H9 (cell line): Measurements from ENCODE around the gene PMP22. TPM values are rescaled to one million over a fixed set of nuclear protein-coding genes. Genes with fewer than 3 reads are reported as not detected.

Experiments used
- DNase-seq: peaks from one replicate; pipeline ENCODE4 v3.0.0-alpha.2; 2017
- H2AFZ ChIP-seq: one replicate; pipeline ENCODE4 v1.6.1; 2013; ENCODE audit warnings: mild to moderate bottlenecking, low read length, control low read depth, moderate library complexity
- H2AK5ac ChIP-seq: 2 replicates; pipeline ENCODE4 v1.6.1; 2013; ENCODE audit warnings: low read length, control low read depth, mixed read lengths; ENCODE audit not compliant: insufficient read length
- H2BK120ac ChIP-seq: one replicate; pipeline ENCODE4 v1.6.1; 2013; ENCODE audit warnings: low read depth, mild to moderate bottlenecking, low read length, control low read depth, inconsistent platforms; ENCODE audit not compliant: poor library complexity, severe bottlenecking
- H2BK12ac ChIP-seq: 2 replicates; pipeline ENCODE4 v1.6.1; 2013; ENCODE audit warnings: low read length, control low read depth, mixed read lengths, low read depth; ENCODE audit not compliant: insufficient read length
- H2BK15ac ChIP-seq: 2 replicates; pipeline ENCODE4 v1.6.1; 2013; ENCODE audit warnings: low read depth, low read length, control low read depth
- H2BK20ac ChIP-seq: one replicate; pipeline ENCODE4 v1.6.1; 2013; ENCODE audit warnings: low read depth, mild to moderate bottlenecking, low read length, control low read depth, inconsistent platforms; ENCODE audit not compliant: poor library complexity, severe bottlenecking
- H2BK5ac ChIP-seq: 2 replicates; pipeline ENCODE4 v1.6.1; 2013; ENCODE audit warnings: low read length, control low read depth, mixed read lengths; ENCODE audit not compliant: insufficient read length
- H3K14ac ChIP-seq: 2 replicates; pipeline ENCODE4 v1.6.1; 2013; ENCODE audit warnings: low read length, control low read depth; ENCODE audit not compliant: insufficient read depth
- H3K18ac ChIP-seq: 2 replicates; pipeline ENCODE4 v1.6.1; 2013; ENCODE audit warnings: low read depth, mild to moderate bottlenecking, mixed read lengths, low read length, control low read depth; ENCODE audit not compliant: insufficient read length
- H3K23ac ChIP-seq: 2 replicates; pipeline ENCODE4 v1.6.1; 2013; ENCODE audit warnings: low read length, control low read depth, mixed read lengths, low read depth; ENCODE audit not compliant: insufficient read length
- H3K23me2 ChIP-seq: 2 replicates; pipeline ENCODE4 v1.6.1; 2013; ENCODE audit warnings: low read depth, mild to moderate bottlenecking, mixed read lengths, low read length, control low read depth; ENCODE audit not compliant: insufficient read length, poor library complexity, severe bottlenecking
- H3K27ac ChIP-seq: 2 replicates; pipeline ENCODE4 v1.5.1; 2013; ENCODE audit warnings: low read length, control low read depth, mixed read lengths, low read depth; ENCODE audit not compliant: insufficient read length
- H3K27me3 ChIP-seq: 2 replicates; pipeline ENCODE4 v1.6.1; 2013; ENCODE audit warnings: low read length, control low read depth, inconsistent platforms; ENCODE audit not compliant: insufficient read depth
- H3K4ac ChIP-seq: 2 replicates; pipeline ENCODE4 v1.6.1; 2013; ENCODE audit warnings: low read depth, mild to moderate bottlenecking, control low read depth, inconsistent platforms, low read length, moderate library complexity
- H3K4me1 ChIP-seq: 2 replicates; pipeline ENCODE4 v1.6.1; 2013; ENCODE audit warnings: low read length, control low read depth, inconsistent platforms; ENCODE audit not compliant: insufficient read depth
- H3K4me2 ChIP-seq: 2 replicates; pipeline ENCODE4 v1.6.1; 2013; ENCODE audit warnings: low read length, control low read depth, mixed read lengths; ENCODE audit not compliant: insufficient read length, insufficient read depth
- H3K56ac ChIP-seq: 2 replicates; pipeline ENCODE4 v1.6.1; 2013; ENCODE audit warnings: low read depth, mild to moderate bottlenecking, mixed read lengths, low read length, control low read depth; ENCODE audit not compliant: insufficient read length
- H3K79me1 ChIP-seq: 2 replicates; pipeline ENCODE4 v1.6.1; 2013; ENCODE audit warnings: low read depth, mild to moderate bottlenecking, moderate library complexity, low read length, control low read depth, inconsistent platforms; ENCODE audit not compliant: insufficient read depth, poor library complexity, severe bottlenecking
- H3K79me2 ChIP-seq: 2 replicates; pipeline ENCODE4 v1.6.1; 2013; ENCODE audit warnings: low read length, control low read depth, inconsistent platforms; ENCODE audit not compliant: insufficient read depth
- H3K9ac ChIP-seq: 2 replicates; pipeline ENCODE4 v1.6.1; 2013; ENCODE audit warnings: low read length, control low read depth, mixed read lengths; ENCODE audit not compliant: insufficient read length; ENCODE audit errors: extremely low read depth
- H3K9me3 ChIP-seq: one replicate; pipeline ENCODE4 v1.6.1; 2013; ENCODE audit warnings: low read depth, low read length, inconsistent platforms; ENCODE audit not compliant: control insufficient read depth
- H3T11ph ChIP-seq: one replicate; pipeline ENCODE4 v1.6.1; 2013; ENCODE audit warnings: mild to moderate bottlenecking, low read length, control low read depth, inconsistent platforms
- H4K20me1 ChIP-seq: one replicate; pipeline ENCODE4 v1.6.1; 2013; ENCODE audit not compliant: control insufficient read depth, insufficient read length, insufficient read depth
- H4K5ac ChIP-seq: 2 replicates; pipeline ENCODE4 v1.6.1; 2013; ENCODE audit warnings: low read depth, mild to moderate bottlenecking, mixed read lengths, low read length, control low read depth; ENCODE audit not compliant: insufficient read length
- H4K8ac ChIP-seq: replicated peaks from 2 replicates; pipeline ENCODE4 v1.6.1; 2013; ENCODE audit warnings: low read length, control low read depth, mixed read lengths, low read depth; ENCODE audit not compliant: insufficient read length
- H4K91ac ChIP-seq: 2 replicates; pipeline ENCODE4 v1.6.1; 2013; ENCODE audit warnings: low read depth, mild to moderate bottlenecking, moderate library complexity, mixed read lengths, low read length, control low read depth; ENCODE audit not compliant: insufficient read length
- H3K27ac Mint-ChIP-seq, 3 experiments: 2 replicates in 2 of 3; 3 replicates in 1 of 3; pipeline ENCODE4 v1.8.0; 2020 to 2021; ENCODE audit warnings: mixed read lengths in 3 of 3, mild to moderate bottlenecking in 1 of 3, moderate library complexity in 1 of 3
- H3K27me3 Mint-ChIP-seq: 2 replicates; pipeline ENCODE4 v1.8.0; 2021; ENCODE audit warnings: low read depth, mild to moderate bottlenecking, moderate library complexity, mixed read lengths
- H3K36me3 Mint-ChIP-seq, 3 experiments: 2 replicates in 2 of 3; 3 replicates in 1 of 3; pipeline ENCODE4 v1.8.0; 2020 to 2021; ENCODE audit warnings: low read depth in 3 of 3, mixed read lengths in 3 of 3; ENCODE audit not compliant: insufficient read depth in 1 of 3
- H3K4me1 Mint-ChIP-seq, 2 experiments: 2 replicates each; pipeline ENCODE4 v1.8.0; 2020; ENCODE audit warnings: mixed read lengths in 2 of 2
- H3K4me3 Mint-ChIP-seq, 2 experiments: 2 replicates in 1 of 2; 3 replicates in 1 of 2; pipeline ENCODE4 v1.8.0; 2020 to 2021; ENCODE audit warnings: mild to moderate bottlenecking in 2 of 2, mixed read lengths in 2 of 2, moderate library complexity in 1 of 2
- H3K9me3 Mint-ChIP-seq, 2 experiments: 2 replicates in 1 of 2; 3 replicates in 1 of 2; pipeline ENCODE4 v1.8.0; 2020; ENCODE audit warnings: mild to moderate bottlenecking in 2 of 2, mixed read lengths in 2 of 2, moderate library complexity in 1 of 2
- CTCF ChIP-seq: fragments of 200-600 bp; sonication (generic); conservative IDR thresholded peaks from 3 replicates; pipeline ENCODE4 v1.8.0; 2021; ENCODE audit warnings: antibody characterized with exemption, mild to moderate bottlenecking
- WGBS: extraction: QIAGEN DNeasy Blood & Tissue Kit; methylation state at CpG from one replicate; pipeline ENCODE4 v1.1.7; 2013; ENCODE audit warnings: missing lambda C conversion rate, low lambda C conversion rate, mixed read lengths; ENCODE audit not compliant: insufficient read length; ENCODE audit errors: extremely low coverage; 5-methylcytosine and 5-hydroxymethylcytosine counted together
- total RNA-seq: library from RNA; stranded (reverse); gene quantifications from 2 replicates; pipeline ENCODE4 v1.2.1, GENCODE V29; 2021

PMP22 gene
- total RNA-seq, 1 experiment from 2014 or later, result 1.5 TPM

- no peak overlapping the region for H3K4ac ChIP-seq
- H3K9ac ChIP-seq, result no peak overlapping the region
- WGBS, result no CpG with 5 or more reads among the region's 3 CpGs
- Mint-ChIP-seq H3K36me3 (no peaks in the 10 kb centered on the region), H3K27ac (no peak overlapping the region), H3K27me3 (peaks cover 3% of the 10 kb centered on the region), H3K9me3 (no peaks in the 10 kb centered on the region), H3K4me1 (peaks cover 2 to 3% of the 10 kb centered on the region in 2 experiments; a peak in 3 of 4 replicates), H3K4me3 (no peak overlapping the region)
- no peak overlapping the region for H2BK5ac ChIP-seq
- H3K56ac ChIP-seq, result no peak overlapping the region
- no peak overlapping the region for H2AK5ac ChIP-seq
- H3K27me3 ChIP-seq, result no peaks in the 10 kb centered on the region
- H3K79me1 ChIP-seq, result no peaks in the 10 kb centered on the region
- H3K23ac ChIP-seq, result no peak overlapping the region
- H2BK15ac ChIP-seq, result no peak overlapping the region
- H4K20me1 ChIP-seq, result no peaks in the 10 kb centered on the region
- no peaks in the 10 kb centered on the region for H3K79me2 ChIP-seq
- no peak overlapping the region for H2BK12ac ChIP-seq
- no peak overlapping the region for H4K91ac ChIP-seq
- no peak overlapping the region for H2BK20ac ChIP-seq
- no peak overlapping the region for H3K18ac ChIP-seq
- no peaks in the 10 kb centered on the region for H3K9me3 ChIP-seq
- H3K4me2 ChIP-seq, result no peak overlapping the region
- no peaks in the 10 kb centered on the region for H3K23me2 ChIP-seq
- no peak overlapping the region for H2BK120ac ChIP-seq
- H3T11ph ChIP-seq, result no peak overlapping the region
- no peak for DNase-seq
- H2AFZ ChIP-seq, result no peak overlapping the region
- no peak overlapping the region for H4K5ac ChIP-seq
- peaks cover 4% of the 10 kb centered on the region; the same call in 1 of the 2 replicates for H3K4me1 ChIP-seq
- no peak overlapping the region for H4K8ac ChIP-seq
- H3K27ac ChIP-seq, result no peak overlapping the region
- TF ChIP-seq CTCF, result no peak
- no peak overlapping the region for H3K14ac ChIP-seq
These were observed 32.6 kb downstream of the PMP22 start for GRCh38 chr17:15232517-15232915.
